Psoas muscle (tissue), 8 donors: Measurements from ENCODE around the gene FNDC3B. TPM values are rescaled to one million over a fixed set of nuclear protein-coding genes. Genes with fewer than 3 reads are reported as not detected.
A peak's percentile ranks its signal among the peaks of the same experiment; 100 is the strongest.

Experiments
- ATAC-seq, 4 donors: fragments of 200-7000 bp; cut with Tn5 transposase; one replicate each; pipeline ENCODE4 v1.9.1; 2020; ENCODE audit warnings: moderate library complexity in 3 of 4, mild to moderate bottlenecking in 2 of 4
- DNase-seq, 2 donors: peaks; one replicate each; pipeline ENCODE4 v3.0.0-alpha.2; 2020
- H3K27ac ChIP-seq: fragments of 200-600 bp; one replicate; pipeline ENCODE4 v1.8.0; 2022
- H3K27me3 ChIP-seq, 3 donors: fragments of 200-600 bp in 1 of 3; one replicate each; pipeline versions ENCODE4 v1.6.1 to v1.8.0; 2013 to 2022; ENCODE audit warnings: low read length in 2 of 3, mild to moderate bottlenecking in 2 of 3, moderate library complexity in 1 of 3; ENCODE audit not compliant: insufficient read depth in 3 of 3
- H3K36me3 ChIP-seq, 2 donors: fragments of 200-600 bp in 1 of 2; one replicate each; pipeline versions ENCODE4 v1.6.1 to v1.8.0; 2013 to 2022; ENCODE audit warnings: low read depth in 1 of 2, mild to moderate bottlenecking in 1 of 2, moderate library complexity in 1 of 2; ENCODE audit not compliant: insufficient read depth in 1 of 2
- H3K4me1 ChIP-seq: fragments of 200-600 bp; one replicate; pipeline ENCODE4 v1.8.0; 2022
- H3K4me3 ChIP-seq: fragments of 200-600 bp; one replicate; pipeline ENCODE4 v1.8.0; 2022; ENCODE audit warnings: mild to moderate bottlenecking
- H3K9me3 ChIP-seq: fragments of 200-600 bp; one replicate; pipeline ENCODE4 v1.8.0; 2022
- WGBS, 3 donors: extraction: QIAGEN DNeasy Blood & Tissue Kit; methylation state at CpG; one replicate each; pipeline versions ENCODE4 v1.1.6 to v1.1.7; 2013; 5-methylcytosine and 5-hydroxymethylcytosine counted together
- intact Hi-C, 2 donors: fragments of 100-400 bp; cut with DNase I; formaldehyde crosslinking; loops; one replicate each; pipeline versions ENCODE4 v1.11.0 to v1.14.2; 2022
- polyA plus RNA-seq, 3 donors: library from polyadenylated mRNA; stranded (reverse); fragments of 200-250 nt; gene quantifications; one replicate each; pipeline ENCODE4 v1.2.3, GENCODE V29; 2013
- total RNA-seq, 4 donors: library from RNA; stranded (reverse); fragmentation: NEBNext Ultra II Directional in 2 of 4; extraction: Animal tissue kit (Norgen Biotek cat#: 25700) in 2 of 4; gene quantifications; one replicate each; pipeline versions ENCODE4 v1.2.1 to v1.2.4, GENCODE V29; 2021 to 2023
- TF ChIP-seq, protein P1 (sequence below): fragments of 200-600 bp; IDR thresholded peaks from one replicate; pipeline ENCODE4 v1.8.0; 2022; ENCODE audit warnings: antibody characterized with exemption
- donor health status: healthy with polysubstance abuse.
- donor health status: DM: no; HTN: no; CAD: no; lungs with moderate emphysema.
- donor health status: Bipolar disorder and iron deficiency.
- donor health status: healthy.
- donor health status: DM: yes; HTN: yes; CAD: no.
- donor health status: DM: no; HTN: no; CAD: no.
- donor health status: DM: no; HTN: no; CAD: no.
- donor health status: DM: yes; HTN: yes; CAD: no.

The FNDC3B gene
- total and polyA plus RNA-seq, 7 donors, result 12.4 to 133 (median 50.8) TPM

DNA sequence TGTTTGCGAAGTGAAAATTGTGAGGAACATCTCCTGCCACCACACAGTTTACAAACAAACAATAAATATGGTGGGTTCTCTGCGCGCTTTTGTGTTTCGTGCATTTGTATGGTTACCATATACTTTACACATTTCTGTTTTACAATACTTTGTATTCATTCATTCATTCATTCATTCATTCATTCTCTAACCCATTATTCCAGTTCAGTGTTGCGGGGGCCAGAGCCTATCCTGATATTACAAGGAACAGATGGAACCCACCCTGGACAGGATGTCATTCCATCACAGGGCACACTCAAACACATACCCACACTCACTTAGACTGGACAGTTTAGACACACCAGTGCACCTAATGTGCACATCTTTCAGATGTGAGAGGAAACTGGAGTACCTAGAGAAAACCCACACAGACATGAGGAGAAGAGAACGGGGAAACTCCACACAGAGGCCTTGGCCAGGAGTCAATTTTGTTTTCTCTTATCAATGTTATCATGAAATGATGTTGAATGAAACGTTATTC lies 160.5 kb downstream of the FNDC3B start:
- Histone ChIP-seq H3K9me3 (no peaks in the 10 kb centered on the region), H3K4me1 (peaks cover 41% of the 10 kb centered on the region), H3K4me3 (no peak overlapping the region), H3K36me3 (no peaks in the 10 kb centered on the region), H3K27me3 (no peaks in the 10 kb centered on the region), H3K27ac (no peak overlapping the region)
- TF ChIP-seq, protein P1, sequence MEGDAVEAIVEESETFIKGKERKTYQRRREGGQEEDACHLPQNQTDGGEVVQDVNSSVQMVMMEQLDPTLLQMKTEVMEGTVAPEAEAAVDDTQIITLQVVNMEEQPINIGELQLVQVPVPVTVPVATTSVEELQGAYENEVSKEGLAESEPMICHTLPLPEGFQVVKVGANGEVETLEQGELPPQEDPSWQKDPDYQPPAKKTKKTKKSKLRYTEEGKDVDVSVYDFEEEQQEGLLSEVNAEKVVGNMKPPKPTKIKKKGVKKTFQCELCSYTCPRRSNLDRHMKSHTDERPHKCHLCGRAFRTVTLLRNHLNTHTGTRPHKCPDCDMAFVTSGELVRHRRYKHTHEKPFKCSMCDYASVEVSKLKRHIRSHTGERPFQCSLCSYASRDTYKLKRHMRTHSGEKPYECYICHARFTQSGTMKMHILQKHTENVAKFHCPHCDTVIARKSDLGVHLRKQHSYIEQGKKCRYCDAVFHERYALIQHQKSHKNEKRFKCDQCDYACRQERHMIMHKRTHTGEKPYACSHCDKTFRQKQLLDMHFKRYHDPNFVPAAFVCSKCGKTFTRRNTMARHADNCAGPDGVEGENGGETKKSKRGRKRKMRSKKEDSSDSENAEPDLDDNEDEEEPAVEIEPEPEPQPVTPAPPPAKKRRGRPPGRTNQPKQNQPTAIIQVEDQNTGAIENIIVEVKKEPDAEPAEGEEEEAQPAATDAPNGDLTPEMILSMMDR, result no peak
- DNase-seq, result no peak
- WGBS, 3 donors, result 91 to 92% (median 92%) methylated on average over 7 of the region's 7 CpGs
- ATAC-seq, result no peak
- intact Hi-C loops, result loop anchor here in 1 of 2 donors (5.0 kb wide), 1 partner anchor 43 kb away; no protein-coding TSS in a partner anchor

DNA sequence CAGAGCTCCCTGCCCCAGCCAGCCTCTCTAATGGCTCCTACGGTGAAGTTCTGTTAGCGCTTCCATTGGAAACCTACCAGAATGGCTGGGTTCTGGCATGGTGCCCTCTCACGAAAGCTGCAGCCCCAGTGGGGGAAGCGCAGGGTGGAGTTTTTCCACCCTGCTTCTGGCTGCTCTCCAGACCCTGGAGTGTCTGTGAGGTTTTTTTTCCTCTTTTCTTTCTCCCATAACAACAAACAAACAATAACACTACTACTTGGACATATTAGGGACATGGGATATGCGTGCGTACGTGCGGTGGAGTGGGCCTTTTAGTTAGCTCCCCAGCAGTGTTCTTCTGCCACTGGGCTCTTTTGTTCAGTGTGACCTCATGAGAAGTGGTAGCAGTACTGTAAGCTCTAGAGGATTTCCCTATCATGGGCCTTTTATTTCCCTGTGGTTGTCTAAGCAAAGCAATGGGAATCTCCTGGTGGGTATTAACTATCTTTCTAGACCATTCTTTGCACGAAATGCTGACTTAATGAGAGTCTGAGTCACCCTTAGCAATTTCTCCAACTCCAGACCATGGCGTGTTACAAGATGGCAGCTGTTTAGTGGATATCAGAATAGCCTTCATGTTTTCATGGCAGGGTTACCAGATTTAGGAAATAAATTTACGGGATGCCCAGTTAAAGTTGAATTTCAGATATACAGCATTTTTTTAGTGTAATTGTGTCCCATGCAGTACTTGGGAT lies 161.9 kb downstream of the FNDC3B start:
- Histone ChIP-seq H3K9me3 (no peaks in the 10 kb centered on the region), H3K27me3 (no peaks in the 10 kb centered on the region), H3K4me3 (peak overlapping the region; percentile 17), H3K36me3 (no peaks in the 10 kb centered on the region), H3K4me1 (peaks cover 40% of the 10 kb centered on the region), H3K27ac (peak overlapping the region; percentile 68)
- 18 to 24% (median 23%) methylated on average over 11 of the region's 11 CpGs for WGBS, 3 donors
- peak; percentile 77 to 86 for DNase-seq
- peak; percentile 47 to 75 (median 62) for ATAC-seq
- intact Hi-C loops, result loop anchor here in 1 of 2 donors (5.0 kb wide), 1 partner anchor 44 kb away; no protein-coding TSS in a partner anchor
- TF ChIP-seq, protein P1, result no peak

DNA sequence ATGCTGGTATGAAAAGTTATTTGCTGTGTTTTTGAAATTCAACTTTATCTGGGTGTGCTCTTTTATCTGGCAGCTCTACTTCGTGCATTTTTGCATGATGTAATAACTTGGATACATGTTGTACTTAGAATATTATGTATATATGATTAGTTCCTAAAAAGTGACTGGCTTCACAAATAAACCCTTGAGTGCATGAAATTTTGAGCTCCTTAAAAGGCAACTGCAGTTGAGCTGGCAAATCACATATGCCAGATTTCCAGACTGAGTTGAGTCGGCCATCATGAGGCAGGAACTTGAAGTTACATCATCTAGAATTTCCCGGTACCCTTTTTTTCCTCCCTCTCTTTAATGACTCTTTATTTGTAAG lies 162.5 kb downstream of the FNDC3B start:
- 11 to 22% (median 13%) methylated on average over 3 of the region's 3 CpGs for WGBS, 3 donors

DNA sequence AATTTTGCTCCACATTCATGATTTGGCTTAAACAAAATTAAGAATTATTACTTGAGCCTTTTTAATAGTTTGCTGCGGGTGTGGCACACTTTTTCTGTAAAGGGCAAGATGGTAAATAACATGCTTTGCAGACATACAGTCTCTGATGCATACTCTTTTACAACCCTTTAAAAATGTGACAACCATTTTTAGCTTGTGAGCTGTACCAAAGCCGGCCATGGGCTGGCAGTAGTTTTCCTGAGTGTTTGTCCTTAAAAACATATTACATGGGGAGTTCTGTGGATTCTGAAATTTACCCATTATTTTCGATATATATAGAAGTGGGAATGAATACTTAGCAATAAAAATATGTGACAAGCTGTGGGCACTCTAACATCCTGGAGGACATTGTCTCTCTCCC lies 163.4 kb downstream of the FNDC3B start:
- Histone ChIP-seq H3K9me3 (no peaks in the 10 kb centered on the region), H3K36me3 (no peaks in the 10 kb centered on the region), H3K4me1 (peaks cover 41% of the 10 kb centered on the region), H3K4me3 (no peak overlapping the region), H3K27ac (peak overlapping the region; percentile 68), H3K27me3 (no peaks in the 10 kb centered on the region)
- ATAC-seq, result no peak
- WGBS, 3 donors, result 74 to 86% (median 82%) methylated on average over 3 of the region's 3 CpGs
- intact Hi-C loops, result loop anchor here in 1 of 2 donors (5.0 kb wide), 1 partner anchor 45 kb away; no protein-coding TSS in a partner anchor
- DNase-seq, result no peak
- TF ChIP-seq, protein P1, result no peak

More for the DNA sequence above, 162.5 kb downstream of the FNDC3B start:
- intact Hi-C loops, result loop anchor here in 1 of 2 donors (5.0 kb wide), 1 partner anchor 45 kb away; no protein-coding TSS in a partner anchor
- TF ChIP-seq, protein P1, result no peak
- peaks cover 40% of the 10 kb centered on the region for H3K4me1 ChIP-seq
- H3K36me3 ChIP-seq, result no peaks in the 10 kb centered on the region
- ATAC-seq (peak; percentile 30 to 61 (median 47)), DNase-seq (no peak)
- H3K27ac ChIP-seq, result peak overlapping the region; percentile 68
- no peaks in the 10 kb centered on the region for H3K27me3 ChIP-seq
- no peaks in the 10 kb centered on the region for H3K9me3 ChIP-seq
- no peak overlapping the region for H3K4me3 ChIP-seq
